ENCODE measurements around the gene MIER3. TPM values are rescaled to one million over a fixed set of nuclear protein-coding genes. Genes with fewer than 3 reads are reported as not detected.

MIER3 gene
- polyA plus RNA-seq, 1 of the 3 experiments (the other 2 are of a cell fraction) = 3.8 TPM

- CTCF ChIA-PET = no interaction called here
- H3K27me3 ChIP-seq (ENCODE audit: insufficient read depth) = no peaks in the 10 kb centered on the region
Measured at GRCh38 chr5:56938858-56939257, 13.1 kb downstream of the MIER3 start.

GRCh38 chr5:56934325-56934724 lies 17.6 kb downstream of the MIER3 start:
- ChIA-PET POLR2A (no interaction called here), CTCF (no interaction called here)
- peaks cover 85 to 90% of the 10 kb centered on the region in 2 experiments for H3K36me3 ChIP-seq (replicated peaks in 1 of 2; ENCODE audit: control insufficient read depth in 1 of 2, insufficient read depth in 2 of 2, low read length in 1 of 2)
- no peaks in the 10 kb centered on the region for H3K4me1 ChIP-seq (ENCODE audit: control insufficient read depth in 1 of 2, insufficient read depth in 2 of 2, low read depth in 1 of 2, low read length in 1 of 2)
- H3K9ac ChIP-seq = no peak overlapping the region
- TF ChIP-seq SIN3A (IDR thresholded peaks at IDR 0.05; ENCODE audit: borderline replicate concordance, low read depth, low read length) (no peak), NFIC (IDR thresholded peaks at IDR 0.05; ENCODE audit: borderline replicate concordance) (no peak), TAF1 (IDR thresholded peaks at IDR 0.05; ENCODE audit: borderline replicate concordance, low read depth, low read length) (no peak), TEAD4 (IDR thresholded peaks at IDR 0.05; ENCODE audit: borderline replicate concordance, insufficient read depth) (no peak), USF2 (IDR thresholded peaks at IDR 0.05; ENCODE audit: borderline replicate concordance, low read depth, low read length) (no peak), GABPA (IDR thresholded peaks at IDR 0.05; ENCODE audit: low read depth) (no peak), CHD2 (IDR thresholded peaks at IDR 0.05; ENCODE audit: low read length, partially characterized antibody) (no peak), FOXJ3 (CRISPR knock-in tag; IDR thresholded peaks at IDR 0.05) (no peak), EZH2phosphoT487 (IDR thresholded peaks at IDR 0.05; ENCODE audit: borderline replicate concordance, low read depth) (no peak), FOXM1 (IDR thresholded peaks at IDR 0.05; ENCODE audit: low read depth) (no peak), YY1 (IDR thresholded peaks at IDR 0.05; ENCODE audit: low read depth) (no peak)
- WGBS (ENCODE audit: low lambda C conversion rate) = 59% methylated on average over 1 of the region's 1 CpG
- no peaks in the 10 kb centered on the region for H4K20me1 ChIP-seq (ENCODE audit: insufficient read depth)
- H3K4me3 ChIP-seq (ENCODE audit: low read depth in 2 of 2, low read length in 1 of 2) = no peak overlapping the region
- H3K27me3 ChIP-seq (ENCODE audit: insufficient read depth) = no peaks in the 10 kb centered on the region
- H3F3A ChIP-seq (replicated peaks; ENCODE audit: insufficient read depth) = peaks cover 4% of the 10 kb centered on the region
- H3K79me2 ChIP-seq (ENCODE audit: insufficient read depth) = peaks cover 4% of the 10 kb centered on the region; the same call in 1 of the 2 replicates
- H2AFZ ChIP-seq (ENCODE audit: low read depth) = no peak overlapping the region
- H3K4me2 ChIP-seq = no peak overlapping the region
- no peaks in the 10 kb centered on the region for H3K9me3 ChIP-seq
- H3K9me2 ChIP-seq = no peaks in the 10 kb centered on the region
- no peak overlapping the region for H3K27ac ChIP-seq (ENCODE audit: low read depth in 2 of 2, low read length in 1 of 2)
- DNase-seq = no peak

More at GRCh38 chr5:56938858-56939257, 13.1 kb downstream of the MIER3 start:
- no peak for TF ChIP-seq ELF1 (IDR thresholded peaks at IDR 0.05)
- no peak for TF ChIP-seq ZBTB33 (IDR thresholded peaks at IDR 0.05; ENCODE audit: borderline replicate concordance, low read depth)
- TF ChIP-seq RXRA (IDR thresholded peaks at IDR 0.05; ENCODE audit: borderline replicate concordance, low read depth) = no peak
- TF ChIP-seq EZH2phosphoT487 (IDR thresholded peaks at IDR 0.05; ENCODE audit: borderline replicate concordance, low read depth) = no peak
- no peak for TF ChIP-seq RFX5 (IDR thresholded peaks at IDR 0.05; ENCODE audit: low read length)
- TF ChIP-seq, protein P1, sequence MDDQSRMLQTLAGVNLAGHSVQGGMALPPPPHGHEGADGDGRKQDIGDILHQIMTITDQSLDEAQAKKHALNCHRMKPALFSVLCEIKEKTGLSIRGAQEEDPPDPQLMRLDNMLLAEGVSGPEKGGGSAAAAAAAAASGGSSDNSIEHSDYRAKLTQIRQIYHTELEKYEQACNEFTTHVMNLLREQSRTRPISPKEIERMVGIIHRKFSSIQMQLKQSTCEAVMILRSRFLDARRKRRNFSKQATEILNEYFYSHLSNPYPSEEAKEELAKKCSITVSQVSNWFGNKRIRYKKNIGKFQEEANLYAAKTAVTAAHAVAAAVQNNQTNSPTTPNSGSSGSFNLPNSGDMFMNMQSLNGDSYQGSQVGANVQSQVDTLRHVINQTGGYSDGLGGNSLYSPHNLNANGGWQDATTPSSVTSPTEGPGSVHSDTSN (IDR thresholded peaks at IDR 0.05) = no peak
- TF ChIP-seq MXI1 (IDR thresholded peaks at IDR 0.05; ENCODE audit: low read depth, low read length) = no peak
- TF ChIP-seq, protein P2, sequence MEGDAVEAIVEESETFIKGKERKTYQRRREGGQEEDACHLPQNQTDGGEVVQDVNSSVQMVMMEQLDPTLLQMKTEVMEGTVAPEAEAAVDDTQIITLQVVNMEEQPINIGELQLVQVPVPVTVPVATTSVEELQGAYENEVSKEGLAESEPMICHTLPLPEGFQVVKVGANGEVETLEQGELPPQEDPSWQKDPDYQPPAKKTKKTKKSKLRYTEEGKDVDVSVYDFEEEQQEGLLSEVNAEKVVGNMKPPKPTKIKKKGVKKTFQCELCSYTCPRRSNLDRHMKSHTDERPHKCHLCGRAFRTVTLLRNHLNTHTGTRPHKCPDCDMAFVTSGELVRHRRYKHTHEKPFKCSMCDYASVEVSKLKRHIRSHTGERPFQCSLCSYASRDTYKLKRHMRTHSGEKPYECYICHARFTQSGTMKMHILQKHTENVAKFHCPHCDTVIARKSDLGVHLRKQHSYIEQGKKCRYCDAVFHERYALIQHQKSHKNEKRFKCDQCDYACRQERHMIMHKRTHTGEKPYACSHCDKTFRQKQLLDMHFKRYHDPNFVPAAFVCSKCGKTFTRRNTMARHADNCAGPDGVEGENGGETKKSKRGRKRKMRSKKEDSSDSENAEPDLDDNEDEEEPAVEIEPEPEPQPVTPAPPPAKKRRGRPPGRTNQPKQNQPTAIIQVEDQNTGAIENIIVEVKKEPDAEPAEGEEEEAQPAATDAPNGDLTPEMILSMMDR (IDR thresholded peaks at IDR 0.05) = no peak
- Histone ChIP-seq H3F3A (replicated peaks; ENCODE audit: insufficient read depth) (peaks cover 4% of the 10 kb centered on the region), H3K36me3 (replicated peaks in 1 of 2; ENCODE audit: control insufficient read depth in 1 of 2, insufficient read depth in 2 of 2, low read length in 1 of 2) (peaks cover 79 to 82% of the 10 kb centered on the region in 2 experiments), H3K9me3 (no peaks in the 10 kb centered on the region), H3K4me3 (ENCODE audit: low read depth in 2 of 2, low read length in 1 of 2) (no peak overlapping the region), H3K79me2 (ENCODE audit: insufficient read depth) (no peaks in the 10 kb centered on the region), H4K20me1 (ENCODE audit: insufficient read depth) (peaks cover 10% of the 10 kb centered on the region), H3K4me2 (no peak overlapping the region), H3K9me2 (no peaks in the 10 kb centered on the region), H3K9ac (no peak overlapping the region), H2AFZ (ENCODE audit: low read depth) (no peak overlapping the region), H3K4me1 (ENCODE audit: control insufficient read depth in 1 of 2, insufficient read depth in 2 of 2, low read depth in 1 of 2, low read length in 1 of 2) (no peaks in the 10 kb centered on the region; a peak in 1 of 4 replicates), H3K27ac (ENCODE audit: low read depth in 2 of 2, low read length in 1 of 2) (no peak overlapping the region)
- DNase-seq = no peak
- WGBS (ENCODE audit: low lambda C conversion rate) = 78% methylated on average over 1 of the region's 1 CpG
- POLR2A ChIA-PET = interaction anchor here (0.8 kb wide), 1 partner anchor 24 kb away, joined by 3 read pairs; no protein-coding TSS in a partner anchor
